Measurements from ENCODE around the gene GNL3L.

GRCh38 chrX:54509400-54509799 is 20.6 kb upstream of the GNL3L start:
- no peak for TF ChIP-seq CTCF (IDR thresholded peaks at IDR 0.05; ENCODE audit: insufficient read depth, low read length, poor library complexity, severe bottlenecking)
- TF ChIP-seq EZH2phosphoT487 (conservative IDR thresholded peaks at IDR 0.05; ENCODE audit: low read length): no peak
